ENCODE results near the gene HOXA7. TPM values are rescaled to one million over a fixed set of nuclear protein-coding genes. Genes with fewer than 3 reads are reported as not detected.

HOXA7 gene
- total and polyA plus RNA-seq, 8 donors = 0.98 to 34.8 (median 1.2) TPM; not detected in 1

DNA sequence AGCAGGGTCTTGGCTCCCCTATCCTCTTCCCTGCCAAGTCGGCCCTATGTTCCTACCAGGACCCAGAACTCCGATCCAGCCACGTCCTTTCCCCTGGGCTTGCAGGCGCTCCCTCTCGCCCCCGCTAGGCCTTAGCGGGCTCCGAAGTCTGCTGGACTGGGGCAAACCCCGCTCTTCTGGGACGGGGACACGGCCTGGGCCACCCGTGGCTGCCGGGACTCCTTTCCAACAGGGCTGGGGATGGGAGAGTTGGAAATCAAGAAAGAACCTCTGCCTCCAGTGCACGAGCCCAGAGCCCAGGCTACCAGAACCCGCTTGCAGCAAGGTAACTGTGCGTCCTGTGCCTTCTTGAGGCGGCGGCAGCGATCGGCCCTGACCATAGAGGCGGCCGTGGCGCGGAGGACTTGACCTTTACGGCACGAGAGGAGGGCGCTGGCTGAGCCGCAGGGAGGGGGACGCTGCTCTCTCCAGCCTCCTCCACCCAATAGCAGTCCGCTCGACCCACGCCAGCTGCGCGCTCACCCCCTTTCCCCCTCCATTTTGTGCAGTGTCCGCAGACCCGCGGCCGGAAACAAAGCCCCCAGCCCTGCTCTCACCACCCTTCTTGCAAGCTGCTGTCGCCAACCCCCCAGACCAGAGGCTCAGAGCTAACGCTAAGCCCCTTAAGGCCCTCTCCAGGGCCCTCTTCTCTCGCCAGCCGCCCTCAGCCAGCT is 35.5 kb upstream of the HOXA7 start:
- Histone ChIP-seq H3K9me3 (peaks cover 0 to 10% (median 0%) of the 10 kb centered on the region in 4 donors), H3K27me3 (peaks cover 64 to 100% (median 97%) of the 10 kb centered on the region in 3 donors), H3K4me3 (peak overlapping the region; percentile 18 to 53 (median 32)), H3K27ac (no peak overlapping the region), H3K36me3 (no peaks in the 10 kb centered on the region), H3K4me1 (peaks cover 33 to 48% (median 43%) of the 10 kb centered on the region in 4 donors)
- TF ChIP-seq POLR2AphosphoS5 (IDR thresholded peaks at IDR 0.05) = no peak
- TF ChIP-seq POLR2A (IDR thresholded peaks at IDR 0.05) = no peak
- TF ChIP-seq EP300 (IDR thresholded peaks at IDR 0.05) = no peak
- TF ChIP-seq, protein P1, sequence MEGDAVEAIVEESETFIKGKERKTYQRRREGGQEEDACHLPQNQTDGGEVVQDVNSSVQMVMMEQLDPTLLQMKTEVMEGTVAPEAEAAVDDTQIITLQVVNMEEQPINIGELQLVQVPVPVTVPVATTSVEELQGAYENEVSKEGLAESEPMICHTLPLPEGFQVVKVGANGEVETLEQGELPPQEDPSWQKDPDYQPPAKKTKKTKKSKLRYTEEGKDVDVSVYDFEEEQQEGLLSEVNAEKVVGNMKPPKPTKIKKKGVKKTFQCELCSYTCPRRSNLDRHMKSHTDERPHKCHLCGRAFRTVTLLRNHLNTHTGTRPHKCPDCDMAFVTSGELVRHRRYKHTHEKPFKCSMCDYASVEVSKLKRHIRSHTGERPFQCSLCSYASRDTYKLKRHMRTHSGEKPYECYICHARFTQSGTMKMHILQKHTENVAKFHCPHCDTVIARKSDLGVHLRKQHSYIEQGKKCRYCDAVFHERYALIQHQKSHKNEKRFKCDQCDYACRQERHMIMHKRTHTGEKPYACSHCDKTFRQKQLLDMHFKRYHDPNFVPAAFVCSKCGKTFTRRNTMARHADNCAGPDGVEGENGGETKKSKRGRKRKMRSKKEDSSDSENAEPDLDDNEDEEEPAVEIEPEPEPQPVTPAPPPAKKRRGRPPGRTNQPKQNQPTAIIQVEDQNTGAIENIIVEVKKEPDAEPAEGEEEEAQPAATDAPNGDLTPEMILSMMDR (IDR thresholded peaks at IDR 0.05) = no peak
- intact Hi-C loops (cut with DNase I; ENCODE audit: low total_unique reads) = no loop called here
- peak in 1 of 2 donors; percentile 24 for DNase-seq
- WGBS, 5 donors = 8 to 21% (median 13%) methylated on average over 33 to 42 of the region's 42 CpGs

DNA sequence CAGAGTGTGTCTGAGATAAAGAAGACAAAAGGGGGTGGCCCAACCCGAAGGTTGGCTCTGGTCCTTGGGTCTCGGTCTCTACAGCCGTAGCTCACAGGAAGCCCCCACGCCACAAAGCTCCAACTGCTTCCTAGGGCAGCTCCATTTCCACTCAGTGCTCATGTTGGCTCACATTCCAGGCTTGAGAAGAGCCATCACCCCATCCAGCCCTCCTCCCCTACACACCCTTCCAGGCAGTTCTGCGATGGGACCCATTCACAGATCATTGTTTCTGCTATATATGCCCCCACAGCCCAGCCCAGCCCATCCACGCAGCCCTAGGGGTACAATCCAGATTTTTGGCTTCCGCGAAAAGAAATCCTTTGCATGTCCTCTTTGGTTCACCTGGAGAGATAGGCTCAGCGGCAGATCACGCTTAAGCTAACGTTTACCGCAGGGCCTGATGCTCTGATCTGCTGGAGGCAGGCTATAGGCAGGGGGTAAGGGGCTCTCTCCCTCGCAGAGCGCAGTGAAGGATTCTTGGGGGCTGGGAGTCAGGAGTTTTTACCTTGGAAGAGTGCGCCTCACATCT is 34.8 kb upstream of the HOXA7 start:
- no peak overlapping the region for H3K4me3 ChIP-seq
- no peaks in the 10 kb centered on the region for H3K36me3 ChIP-seq
- DNase-seq = peak in 1 of 2 donors; percentile 10
- peaks cover 33 to 44% (median 43%) of the 10 kb centered on the region in 4 donors for H3K4me1 ChIP-seq
- 19 to 39% (median 24%) methylated on average over 15 of the region's 15 CpGs for WGBS, 5 donors
- H3K27me3 ChIP-seq = peaks cover 69 to 100% (median 97%) of the 10 kb centered on the region in 3 donors
- intact Hi-C loops (cut with DNase I; ENCODE audit: low total_unique reads) = no loop called here
- peaks cover 0 to 10% (median 0%) of the 10 kb centered on the region in 4 donors for H3K9me3 ChIP-seq
- no peak overlapping the region for H3K27ac ChIP-seq
- TF ChIP-seq POLR2AphosphoS5 (IDR thresholded peaks at IDR 0.05) (no peak), EP300 (IDR thresholded peaks at IDR 0.05) (no peak), POLR2A (IDR thresholded peaks at IDR 0.05) (no peak)
- TF ChIP-seq, protein P1 (IDR thresholded peaks at IDR 0.05) = no peak

DNA sequence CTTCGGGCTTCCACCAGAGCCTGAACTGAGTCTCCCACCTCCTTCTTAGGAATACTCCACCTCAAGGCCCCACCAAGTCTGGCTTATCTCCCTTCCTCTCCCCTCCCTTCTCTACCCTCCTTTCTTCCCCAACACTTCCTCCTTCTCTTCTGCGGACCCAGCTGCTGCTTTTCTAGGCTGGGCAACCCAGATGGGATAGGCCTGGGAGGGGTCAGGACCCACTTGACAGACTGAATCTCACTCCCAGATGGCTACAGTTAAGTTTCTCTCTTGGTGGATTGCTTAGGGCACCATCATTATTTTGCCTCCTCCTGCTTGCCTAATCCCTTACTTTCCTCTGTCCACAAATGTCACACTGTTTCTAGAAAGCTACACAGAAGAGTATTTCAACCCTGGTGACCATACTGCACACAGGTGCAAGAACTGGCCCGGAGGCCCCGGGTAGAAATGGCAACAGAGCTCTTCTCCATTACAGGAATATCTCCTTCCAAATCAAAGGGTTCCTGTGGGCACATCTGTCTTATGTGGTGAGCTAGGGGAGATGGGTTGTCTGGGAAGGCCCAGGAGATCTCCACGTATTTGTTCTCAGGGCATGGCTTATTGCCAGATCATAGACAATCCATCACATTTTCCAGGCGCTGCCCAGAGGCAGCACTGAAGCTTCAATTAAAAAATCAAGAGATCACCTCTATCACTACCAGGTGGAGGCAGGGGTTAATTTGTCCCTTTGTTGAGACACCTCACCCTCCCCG is 33.7 kb upstream of the HOXA7 start:
- H3K9me3 ChIP-seq = peaks cover 0 to 10% (median 0%) of the 10 kb centered on the region in 4 donors
- H3K27me3 ChIP-seq = peaks cover 79 to 100% (median 99%) of the 10 kb centered on the region in 3 donors
- H3K27ac ChIP-seq = no peak overlapping the region
- no peak for TF ChIP-seq EP300 (IDR thresholded peaks at IDR 0.05)
- no peak for TF ChIP-seq POLR2AphosphoS5 (IDR thresholded peaks at IDR 0.05)
- TF ChIP-seq, protein P1 (IDR thresholded peaks at IDR 0.05) = no peak
- TF ChIP-seq POLR2A (IDR thresholded peaks at IDR 0.05) = no peak
- no peaks in the 10 kb centered on the region for H3K36me3 ChIP-seq
- 31 to 53% (median 32%) methylated on average over 6 to 7 of the region's 7 CpGs for WGBS, 5 donors
- intact Hi-C loops (cut with DNase I; ENCODE audit: low total_unique reads) = no loop called here
- peaks cover 35 to 54% (median 49%) of the 10 kb centered on the region in 4 donors for H3K4me1 ChIP-seq
- no peak overlapping the region for H3K4me3 ChIP-seq
- peak in 1 of 2 donors; percentile 8 for DNase-seq
